Gastroesophageal sphincter (tissue), 4 donors: ENCODE measurements around the gene MED27. TPM values are rescaled to one million over a fixed set of nuclear protein-coding genes. Genes with fewer than 3 reads are reported as not detected.

Experiments used
- ATAC-seq: fragments of 150-250 bp; one replicate; pipeline ENCODE4 v1.9.1; 2016; ENCODE audit warnings: mild to moderate bottlenecking, moderate library complexity
- H3K27ac ChIP-seq, 4 donors: fragments of 200-600 bp; sonication (generic) in 3 of 4; 1 replicate in 3 of 4; 2 replicates in 1 of 4; pipeline ENCODE4 v1.5.1; 2016 to 2019
- H3K27me3 ChIP-seq: fragments of 200-600 bp; sonication (generic); one replicate; pipeline ENCODE4 v1.5.1; 2019
- H3K36me3 ChIP-seq, 2 donors: fragments of 200-600 bp; sonication (generic); one replicate each; pipeline ENCODE4 v1.5.1; 2019; ENCODE audit warnings: control low read depth in 1 of 2
- H3K4me1 ChIP-seq, 3 donors: fragments of 200-600 bp; sonication (generic); 1 replicate in 2 of 3; 2 replicates in 1 of 3; pipeline ENCODE4 v1.5.1; 2016 to 2019; ENCODE audit warnings: control low read depth in 2 of 3
- H3K4me3 ChIP-seq, 2 donors: fragments of 200-600 bp; sonication (generic); one replicate each; pipeline ENCODE4 v1.5.1; 2019; ENCODE audit warnings: mild to moderate bottlenecking in 1 of 2, moderate library complexity in 1 of 2
- H3K9me3 ChIP-seq, 3 donors: fragments of 200-600 bp; sonication (generic); one replicate each; pipeline ENCODE4 v1.5.1; 2017 to 2019; ENCODE audit warnings: control low read depth in 2 of 3
- EP300 ChIP-seq: sonication (generic); formaldehyde crosslinking; IDR thresholded peaks from one replicate; pipeline ENCODE4 v1.6.1; 2017; ENCODE audit warnings: antibody characterized with exemption, mild to moderate bottlenecking
- POLR2A ChIP-seq, 2 donors: fragments of 450-650 bp; IDR thresholded peaks; one replicate each; pipeline ENCODE4 v1.6.1; 2017; ENCODE audit warnings: antibody characterized with exemption in 2 of 2, mild to moderate bottlenecking in 2 of 2, moderate library complexity in 1 of 2
- POLR2AphosphoS5 ChIP-seq: sonication (generic); formaldehyde crosslinking; IDR thresholded peaks from one replicate; pipeline ENCODE4 v1.6.1; 2017; ENCODE audit warnings: antibody characterized with exemption
- WGBS, 2 donors: methylation state at CpG; one replicate each; pipeline ENCODE4 v1.1.5; 2018; ENCODE audit warnings: low coverage in 1 of 2; 5-methylcytosine and 5-hydroxymethylcytosine counted together
- total RNA-seq, 4 donors: library from RNA; depleted of rRNA; stranded (reverse); fragments of >200 nt; gene quantifications; one replicate each; pipeline ENCODE4 v1.1.0, GENCODE V29; 2016
- TF ChIP-seq, protein P1 (sequence below), 4 experiments: fragments of 200-600 bp in 2 of 4; fragments of 450-650 bp in 2 of 4; sonication (generic) in 1 of 4; IDR thresholded peaks; one replicate each; pipeline ENCODE4 v1.5.1; 2017 to 2019; ENCODE audit warnings: antibody characterized with exemption in 4 of 4, mild to moderate bottlenecking in 2 of 4, moderate library complexity in 2 of 4

Gene MED27
- total RNA-seq, 4 donors from 2014 or later, result 13.2 to 21.0 (median 13.9) TPM

DNA sequence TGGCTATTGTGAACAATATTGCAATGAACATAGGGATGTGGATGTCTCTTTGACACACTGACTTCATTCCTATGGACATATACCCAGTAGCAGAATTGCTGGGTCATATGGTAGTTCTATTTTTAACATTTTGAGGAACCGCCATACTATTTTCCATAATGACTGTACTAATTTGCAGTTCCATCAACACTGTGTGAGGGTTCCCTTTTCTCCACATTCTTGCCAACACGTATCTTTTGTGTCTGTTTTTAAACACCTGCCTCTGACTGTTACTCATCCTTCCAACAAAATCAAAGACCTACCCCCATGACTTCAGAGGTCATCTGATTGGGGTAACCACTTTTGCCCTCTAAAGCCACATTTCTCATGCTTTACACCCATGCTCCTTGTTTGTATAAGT is 133.5 kb downstream of the MED27 start:
- no peaks in the 10 kb centered on the region for H3K9me3 ChIP-seq
- no peaks in the 10 kb centered on the region for H3K36me3 ChIP-seq
- H3K4me3 ChIP-seq, result no peak overlapping the region
- H3K4me1 ChIP-seq, result peaks cover 0 to 3% (median 0%) of the 10 kb centered on the region in 3 donors
- no peaks in the 10 kb centered on the region for H3K27me3 ChIP-seq
- no peak for ATAC-seq
- TF ChIP-seq POLR2AphosphoS5, result no peak
- no peak for TF ChIP-seq POLR2A (IDR thresholded peaks at IDR 0.05)
- TF ChIP-seq, protein P1, sequence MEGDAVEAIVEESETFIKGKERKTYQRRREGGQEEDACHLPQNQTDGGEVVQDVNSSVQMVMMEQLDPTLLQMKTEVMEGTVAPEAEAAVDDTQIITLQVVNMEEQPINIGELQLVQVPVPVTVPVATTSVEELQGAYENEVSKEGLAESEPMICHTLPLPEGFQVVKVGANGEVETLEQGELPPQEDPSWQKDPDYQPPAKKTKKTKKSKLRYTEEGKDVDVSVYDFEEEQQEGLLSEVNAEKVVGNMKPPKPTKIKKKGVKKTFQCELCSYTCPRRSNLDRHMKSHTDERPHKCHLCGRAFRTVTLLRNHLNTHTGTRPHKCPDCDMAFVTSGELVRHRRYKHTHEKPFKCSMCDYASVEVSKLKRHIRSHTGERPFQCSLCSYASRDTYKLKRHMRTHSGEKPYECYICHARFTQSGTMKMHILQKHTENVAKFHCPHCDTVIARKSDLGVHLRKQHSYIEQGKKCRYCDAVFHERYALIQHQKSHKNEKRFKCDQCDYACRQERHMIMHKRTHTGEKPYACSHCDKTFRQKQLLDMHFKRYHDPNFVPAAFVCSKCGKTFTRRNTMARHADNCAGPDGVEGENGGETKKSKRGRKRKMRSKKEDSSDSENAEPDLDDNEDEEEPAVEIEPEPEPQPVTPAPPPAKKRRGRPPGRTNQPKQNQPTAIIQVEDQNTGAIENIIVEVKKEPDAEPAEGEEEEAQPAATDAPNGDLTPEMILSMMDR (IDR thresholded peaks at IDR 0.05), result no peak
- TF ChIP-seq EP300, result no peak
- WGBS, 2 donors, result 82 to 88% methylated on average over 2 of the region's 2 CpGs
- no peak overlapping the region for H3K27ac ChIP-seq

DNA sequence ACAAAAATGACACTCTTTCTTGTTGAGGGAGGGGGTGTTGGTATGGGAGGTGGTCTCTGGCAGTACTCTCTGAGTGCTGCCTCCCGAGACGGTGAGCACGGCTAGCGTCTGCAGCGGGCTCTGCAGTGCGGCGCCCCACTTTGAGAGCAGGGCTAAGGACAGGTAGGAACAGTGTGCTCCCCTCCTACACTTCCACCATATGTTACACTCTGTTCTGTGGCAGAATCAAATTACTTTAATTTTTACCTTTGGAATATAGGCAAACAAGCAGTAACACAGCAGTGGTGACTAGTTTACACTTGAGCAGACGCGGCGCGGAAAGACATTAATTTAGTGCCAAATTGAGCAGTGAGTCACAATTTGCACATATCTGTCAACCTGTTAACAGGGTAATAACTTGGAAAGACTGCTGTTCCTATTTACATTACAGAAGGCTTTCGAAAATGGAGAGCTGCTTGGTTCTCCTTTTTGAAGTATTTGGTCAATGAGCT is 136.3 kb downstream of the MED27 start:
- no peaks in the 10 kb centered on the region for H3K27me3 ChIP-seq
- WGBS, 2 donors, result 96 to 100% methylated on average over 2 to 5 of the region's 12 CpGs
- H3K9me3 ChIP-seq, result no peaks in the 10 kb centered on the region
- H3K4me1 ChIP-seq, result no peaks in the 10 kb centered on the region
- ATAC-seq, result no peak
- TF ChIP-seq EP300 (no peak), POLR2A (IDR thresholded peaks at IDR 0.05) (no peak), POLR2AphosphoS5 (no peak)
- TF ChIP-seq, protein P1 (IDR thresholded peaks at IDR 0.05), result no peak
- H3K4me3 ChIP-seq, result no peak overlapping the region
- peaks cover 0 to 13% of the 10 kb centered on the region in 2 donors for H3K36me3 ChIP-seq
- H3K27ac ChIP-seq, result no peak overlapping the region

DNA sequence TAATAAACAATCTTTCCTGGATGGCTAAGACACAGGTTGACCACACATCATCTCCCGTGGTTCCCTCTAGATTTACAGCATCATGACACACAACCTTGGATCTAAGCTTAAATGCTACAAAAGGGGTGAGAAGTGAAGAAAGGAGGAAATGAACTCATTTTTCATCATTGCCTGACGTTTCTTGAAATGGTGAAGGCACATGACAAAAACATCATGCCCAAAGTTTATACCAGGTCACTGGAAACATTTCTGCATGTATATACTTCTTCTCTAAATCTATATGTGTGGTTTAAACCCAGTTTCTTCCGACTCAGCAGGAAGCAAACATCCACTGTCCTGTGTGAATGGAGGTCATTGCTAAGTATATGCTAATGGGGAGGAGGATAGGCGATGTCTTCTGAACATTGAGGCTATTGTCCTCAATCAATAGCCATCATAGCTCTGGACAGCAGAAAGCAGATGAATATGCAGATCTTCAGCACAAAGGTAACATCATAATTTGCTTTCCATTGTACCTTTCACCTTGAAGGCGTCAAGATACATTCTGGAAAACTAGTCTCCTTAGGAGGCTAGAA is 137.4 kb downstream of the MED27 start:
- no peaks in the 10 kb centered on the region for H3K4me1 ChIP-seq
- WGBS, 2 donors, result 73 to 82% methylated on average over 4 to 5 of the region's 5 CpGs
- no peak overlapping the region for H3K27ac ChIP-seq
- H3K27me3 ChIP-seq, result no peaks in the 10 kb centered on the region
- H3K4me3 ChIP-seq, result no peak overlapping the region
- TF ChIP-seq, protein P1 (IDR thresholded peaks at IDR 0.05), result no peak
- no peak for TF ChIP-seq EP300
- no peak for TF ChIP-seq POLR2A (IDR thresholded peaks at IDR 0.05)
- no peak for ATAC-seq
- no peaks in the 10 kb centered on the region for H3K9me3 ChIP-seq
- peaks cover 0 to 24% of the 10 kb centered on the region in 2 donors for H3K36me3 ChIP-seq

DNA sequence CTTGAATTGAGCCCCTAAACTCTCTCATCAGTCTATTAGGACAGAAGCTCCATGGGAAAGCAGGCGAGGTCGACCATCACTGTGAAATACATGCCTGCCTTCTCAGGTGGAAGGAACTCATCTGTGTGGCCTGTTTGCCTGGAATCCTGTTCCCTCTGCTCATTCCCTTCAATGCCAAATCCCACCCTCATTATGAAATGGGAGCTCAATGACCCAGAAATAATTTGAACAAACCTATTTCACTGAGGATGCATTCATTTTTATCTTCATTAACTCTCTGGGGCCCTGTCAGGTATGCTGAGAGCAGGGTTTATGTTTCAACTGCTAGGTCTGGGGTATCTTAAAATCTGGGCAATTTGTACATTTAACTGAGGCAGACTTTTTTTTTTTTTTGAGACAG is 142.2 kb downstream of the MED27 start:
- H3K4me1 ChIP-seq, result no peaks in the 10 kb centered on the region
- no peak for ATAC-seq
- peaks cover 0 to 14% (median 0%) of the 10 kb centered on the region in 3 donors for H3K9me3 ChIP-seq
- no peak overlapping the region for H3K27ac ChIP-seq
- TF ChIP-seq POLR2AphosphoS5 (no peak), POLR2A (IDR thresholded peaks at IDR 0.05) (no peak), EP300 (no peak)
- TF ChIP-seq, protein P1 (IDR thresholded peaks at IDR 0.05), result no peak
- H3K36me3 ChIP-seq, result peaks cover 0 to 37% of the 10 kb centered on the region in 2 donors
- no peaks in the 10 kb centered on the region for H3K27me3 ChIP-seq
- H3K4me3 ChIP-seq, result no peak overlapping the region
- WGBS, 2 donors, result 90 to 100% methylated on average over 2 of the region's 2 CpGs

DNA sequence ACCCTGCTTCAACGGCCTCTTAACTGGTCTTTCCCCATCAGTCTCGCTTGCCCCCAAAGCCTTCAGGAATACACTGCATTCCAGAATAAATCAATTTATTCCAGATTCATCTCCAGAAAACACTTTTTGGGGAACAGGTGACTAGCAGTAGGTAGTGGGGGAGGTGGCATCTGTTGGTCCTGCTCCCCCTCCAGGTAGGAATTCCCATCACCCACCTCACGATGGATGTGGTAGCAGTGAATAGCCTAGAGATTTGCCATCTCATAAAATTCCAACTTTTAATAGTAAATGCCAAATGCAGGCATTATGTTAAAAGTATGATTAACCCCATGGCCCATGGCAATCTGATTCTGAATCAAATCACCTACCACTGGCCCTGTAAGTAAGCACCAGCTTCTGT is 142.7 kb downstream of the MED27 start:
- Histone ChIP-seq H3K4me3 (no peak overlapping the region), H3K36me3 (peaks cover 0 to 37% of the 10 kb centered on the region in 2 donors), H3K27me3 (no peaks in the 10 kb centered on the region), H3K9me3 (peaks cover 0 to 14% (median 0%) of the 10 kb centered on the region in 3 donors), H3K4me1 (no peaks in the 10 kb centered on the region), H3K27ac (no peak overlapping the region)
- ATAC-seq, result no peak
- TF ChIP-seq EP300, result no peak
- 86 to 95% methylated on average over 3 of the region's 3 CpGs for WGBS, 2 donors
